Motor neuron (in vitro differentiated cells): ENCODE measurements around the gene HOXD10. TPM values are rescaled to one million over a fixed set of nuclear protein-coding genes. Genes with fewer than 3 reads are reported as not detected.
A peak's percentile ranks its signal among the peaks of the same experiment; 100 is the strongest.

ENCODE experiments used
- ATAC-seq, 8 experiments: fragments of 200-7000 bp; cut with Tn5 transposase; replicated peaks in 6 of 8; 2 replicates each; pipeline ENCODE4 v1.8.0; 2021; ENCODE audit warnings: mild to moderate bottlenecking in 8 of 8, moderate library complexity in 8 of 8
- H3K27ac ChIP-seq, 2 donors: fragments of 250-450 bp; sonication (Bioruptor Pico); 2 replicates each; pipeline ENCODE4 v1.9.0; 2021; ENCODE audit warnings: antibody characterized with exemption in 2 of 2, mild to moderate bottlenecking in 2 of 2, moderate library complexity in 1 of 2
- H3K4me1 ChIP-seq, 2 donors: fragments of 250-450 bp; sonication (Bioruptor Pico); replicated peaks in 1 of 2; 2 replicates each; pipeline ENCODE4 v1.6.1; 2021; ENCODE audit warnings: antibody characterized with exemption in 2 of 2, mild to moderate bottlenecking in 2 of 2, moderate library complexity in 1 of 2
- H3K4me3 ChIP-seq, 5 donors: fragments of 250-450 bp; sonication (Bioruptor Pico); 2 replicates each; pipeline ENCODE4 v1.9.0; 2021; ENCODE audit warnings: antibody characterized with exemption in 5 of 5, mild to moderate bottlenecking in 5 of 5, moderate library complexity in 4 of 5
- WGBS, 10 experiments: fragments of 450-650 bp; shearing (Covaris generic); methylation state at CpG; one replicate each; pipeline ENCODE4 v1.0.0; 2022; 5-methylcytosine and 5-hydroxymethylcytosine counted together
- in situ Hi-C, 9 experiments: fragments of 400-800 bp; cut with MboI; loops; one replicate each; pipeline ENCODE4 v1.15.0; 2021; ENCODE audit warnings: low sequenced_read_pairs in 9 of 9, low pct_unique_long_range_greater_than_20kb in 2 of 9; ENCODE audit not compliant: unreplicated experiment in 9 of 9
- total RNA-seq, 8 experiments: library from RNA; unstranded; fragments of 300-600 nt; gene quantifications; 2 replicates each; pipeline versions ENCODE4 v1.2.3 to v1.2.4, GENCODE V29; 2022

Gene HOXD10
- total RNA-seq, 8 experiments from 2014 or later, result 0.11 to 22.3 (median 0.61) TPM; not detected in 2

GRCh38 chr2:176093145-176093897 is 23.3 kb upstream of the HOXD10 start:
- 4 to 100% (median 21%) methylated on average over 1 to 21 of the region's 53 CpGs; no CpG with 5 or more reads in 2 of the 10 experiments for WGBS, 10 experiments
- peak; percentile 32 to 61 (median 38) for ATAC-seq
- H3K4me3 ChIP-seq, result peak overlapping the region; percentile 21 to 42 (median 25)
- peaks cover 5 to 6% of the 10 kb centered on the region in 2 donors for H3K4me1 ChIP-seq
- H3K27ac ChIP-seq, result no peak overlapping the region
- in situ Hi-C loops, result loop anchor here in 8 of 9 experiments (25.0 kb wide), 6 partner anchors 406 to 1406 kb away; no protein-coding TSS in a partner anchor

- Histone ChIP-seq H3K27ac (no peak overlapping the region), H3K4me1 (peaks cover 5 to 12% of the 10 kb centered on the region in 2 donors), H3K4me3 (no peak overlapping the region)
- no peak for ATAC-seq
- 0 to 72% (median 16%) methylated on average over 2 to 8 of the region's 8 CpGs; no CpG with 5 or more reads in 2 of the 10 experiments for WGBS, 10 experiments
- in situ Hi-C loops, result loop anchor here in 8 of 9 experiments (25.0 kb wide), 6 partner anchors 407 to 1407 kb away; no protein-coding TSS in a partner anchor
Measured at GRCh38 chr2:176093898-176094249, 22.7 kb upstream of the HOXD10 start.

GRCh38 chr2:176094349-176094748 is 22.2 kb upstream of the HOXD10 start:
- Histone ChIP-seq H3K27ac (no peak overlapping the region), H3K4me3 (no peak overlapping the region), H3K4me1 (peaks cover 5 to 12% of the 10 kb centered on the region in 2 donors)
- in situ Hi-C loops, result loop anchor here in 8 of 9 experiments (25.0 kb wide), 6 partner anchors 407 to 1407 kb away; no protein-coding TSS in a partner anchor
- ATAC-seq, result no peak
- 0 to 100% (median 9%) methylated on average over 1 to 10 of the region's 12 CpGs; no CpG with 5 or more reads in 1 of the 10 experiments for WGBS, 10 experiments

- WGBS, 10 experiments, result 11 to 92% (median 28%) methylated on average over 1 to 5 of the region's 5 CpGs
- no peak for ATAC-seq
- Histone ChIP-seq H3K4me3 (no peak overlapping the region), H3K4me1 (peaks cover 5 to 14% of the 10 kb centered on the region in 2 donors), H3K27ac (no peak overlapping the region)
- in situ Hi-C loops, result loop anchor here in 8 of 9 experiments (25.0 kb wide), 6 partner anchors 408 to 1408 kb away; no protein-coding TSS in a partner anchor
Measured at GRCh38 chr2:176095421-176095820, 21.2 kb upstream of the HOXD10 start.

GRCh38 chr2:176096243-176096985 is 20.2 kb upstream of the HOXD10 start:
- no peak overlapping the region for H3K27ac ChIP-seq
- peak in 1 of 8 experiments; percentile 2 for ATAC-seq
- peaks cover 5 to 14% of the 10 kb centered on the region in 2 donors for H3K4me1 ChIP-seq
- no peak overlapping the region for H3K4me3 ChIP-seq
- in situ Hi-C loops, result loop anchor here in 8 of 9 experiments (25.0 kb wide), 6 partner anchors 409 to 1409 kb away; no protein-coding TSS in a partner anchor
- 2 to 100% (median 11%) methylated on average over 3 to 14 of the region's 16 CpGs for WGBS, 10 experiments

GRCh38 chr2:176096986-176097819 is 19.4 kb upstream of the HOXD10 start:
- peak; percentile 76 to 89 (median 82) for ATAC-seq
- WGBS, 10 experiments, result 0 to 2% (median 0%) methylated on average over 1 to 27 of the region's 45 CpGs; no CpG with 5 or more reads in 3 of the 10 experiments
- Histone ChIP-seq H3K27ac (no peak overlapping the region), H3K4me1 (peaks cover 5 to 14% of the 10 kb centered on the region in 2 donors), H3K4me3 (peak overlapping the region; percentile 11 to 39 (median 32))
- in situ Hi-C loops, result loop anchor here in 8 of 9 experiments (25.0 kb wide), 6 partner anchors 410 to 1410 kb away; no protein-coding TSS in a partner anchor

- ATAC-seq, result peak in 4 of 8 experiments; percentile 1 to 4 (median 2)
- peaks cover 3 to 14% of the 10 kb centered on the region in 2 donors for H3K4me1 ChIP-seq
- in situ Hi-C loops, result loop anchor here in 8 of 9 experiments (25.0 kb wide), 6 partner anchors 411 to 1411 kb away; no protein-coding TSS in a partner anchor
- H3K27ac ChIP-seq, result no peak overlapping the region
- WGBS, 10 experiments, result 0 to 14% (median 1%) methylated on average over 1 to 8 of the region's 18 CpGs; no CpG with 5 or more reads in 2 of the 10 experiments
- no peak overlapping the region for H3K4me3 ChIP-seq
Measured at GRCh38 chr2:176097820-176098365, 18.7 kb upstream of the HOXD10 start.

GRCh38 chr2:176098366-176099158 is 18.0 kb upstream of the HOXD10 start:
- in situ Hi-C loops, result loop anchor here in 8 of 9 experiments (25.0 kb wide), 6 partner anchors 411 to 1411 kb away; no protein-coding TSS in a partner anchor
- 0 to 74% (median 9%) methylated on average over 1 to 9 of the region's 35 CpGs; no CpG with 5 or more reads in 4 of the 10 experiments for WGBS, 10 experiments
- ATAC-seq, result peak in 1 of 8 experiments; percentile 20
- Histone ChIP-seq H3K27ac (no peak overlapping the region), H3K4me1 (peaks cover 0 to 14% of the 10 kb centered on the region in 2 donors), H3K4me3 (no peak overlapping the region)

- no peak for ATAC-seq
- Histone ChIP-seq H3K4me1 (peaks cover 0 to 18% of the 10 kb centered on the region in 2 donors), H3K27ac (no peak overlapping the region), H3K4me3 (no peak overlapping the region)
- in situ Hi-C loops, result loop anchor here in 8 of 9 experiments (25.0 kb wide), 6 partner anchors 412 to 1412 kb away; no protein-coding TSS in a partner anchor
- WGBS, 10 experiments, result 6 to 98% (median 25%) methylated on average over 4 to 18 of the region's 30 CpGs; no CpG with 5 or more reads in 5 of the 10 experiments
Measured at GRCh38 chr2:176099159-176099727, 17.3 kb upstream of the HOXD10 start.

- Histone ChIP-seq H3K4me1 (peaks cover 0 to 22% of the 10 kb centered on the region in 2 donors), H3K27ac (no peak within 1 kb of the TSS), H3K4me3 (no peak within 1 kb of the TSS)
- WGBS, 10 experiments, result 0 to 100% (median 88%) methylated on average over 2 to 5 of the region's 70 CpGs; no CpG with 5 or more reads in 7 of the 10 experiments
- in situ Hi-C loops, result loop anchor here in 8 of 9 experiments (25.0 kb wide), 9 partner anchors 413 to 1662 kb away; no protein-coding TSS in a partner anchor
- no peak for ATAC-seq
Measured at GRCh38 chr2:176099728-176100546, 16.6 kb upstream of the HOXD10 start, which contains the start of gene HOXD12. Gene HOXD12 (plus strand): TSS chr2:176099795. CDS start chr2:176099802, 7 bp downstream.
